ENCODE measurements around the gene STAT3.
A peak's percentile ranks its signal among the peaks of the same experiment; 100 is the strongest.
"Not testable (repeated sequence)": the region's sequence is repeated elsewhere in the genome, so short reads cannot be mapped to it uniquely, and the experiment has no call there.

Gene STAT3

DNA sequence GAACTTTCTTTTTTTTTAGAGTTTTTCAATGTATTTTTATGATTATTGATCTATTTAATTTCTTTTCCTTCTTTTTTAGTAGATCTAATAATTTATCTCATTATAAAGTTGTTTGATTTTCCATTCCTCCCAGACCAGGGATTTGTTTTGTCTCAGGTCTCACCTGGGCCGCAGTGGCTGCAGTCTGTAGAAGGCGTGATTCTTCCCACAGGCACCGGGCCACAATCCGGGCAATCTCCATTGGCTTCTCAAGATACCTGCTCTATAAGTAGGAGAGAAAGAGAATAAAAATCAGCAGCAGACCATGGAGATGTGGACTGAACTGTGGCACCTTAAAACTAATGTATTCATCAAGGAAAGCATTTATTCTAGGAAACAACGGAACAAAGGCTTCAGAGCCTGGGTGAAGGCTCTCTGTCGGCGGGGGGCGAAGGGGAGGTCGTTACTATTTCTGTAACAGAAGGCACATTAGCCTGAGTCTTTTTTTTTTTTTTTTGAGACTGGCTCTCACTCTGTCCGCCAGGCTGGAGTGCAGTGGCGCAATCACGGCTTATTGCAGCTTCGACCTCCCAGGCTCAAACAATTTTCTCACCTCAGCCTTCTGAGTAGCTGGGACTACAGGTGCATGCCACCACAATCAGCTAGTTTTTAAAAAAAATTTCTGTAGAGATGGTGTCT lies 42.7 kb downstream of the STAT3 start:
- no peak for DNase-seq

DNA sequence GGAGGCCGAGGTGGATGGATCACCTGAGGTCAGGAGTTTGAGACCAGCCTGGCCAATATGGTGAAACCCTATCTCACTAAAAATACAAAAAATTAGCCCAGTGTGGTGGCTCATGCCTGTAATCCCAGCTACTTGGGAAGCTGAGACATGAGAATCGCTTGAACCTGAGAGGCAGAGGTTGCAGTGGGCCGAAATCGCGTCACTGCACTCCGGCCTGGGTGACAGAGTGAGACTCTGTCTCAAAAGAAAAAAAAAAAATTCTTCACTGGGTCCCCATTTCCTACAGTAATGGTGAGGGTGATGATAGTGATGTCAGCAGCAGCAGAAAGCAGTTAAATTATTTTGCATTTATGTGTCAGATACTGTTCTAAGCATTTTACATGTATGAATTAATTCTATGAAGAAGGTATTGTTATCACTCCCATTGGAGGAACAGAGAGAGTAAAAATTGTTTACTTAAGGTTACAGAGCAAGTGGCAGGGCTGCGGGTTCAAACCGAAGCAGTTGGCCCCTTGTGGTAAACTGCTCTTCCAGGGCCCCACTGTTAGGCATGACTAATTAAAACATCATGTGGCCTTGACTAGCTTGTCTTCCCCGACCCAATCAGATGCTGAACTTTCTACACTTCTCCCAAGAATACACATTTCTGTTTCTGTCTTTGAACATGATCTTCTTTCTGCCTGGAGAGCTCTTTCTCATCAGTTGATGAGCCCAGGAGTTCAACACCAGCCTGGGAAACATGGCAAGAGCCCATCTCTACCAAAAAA lies 45.8 kb downstream of the STAT3 start:
- peak; percentile 84 for DNase-seq

DNA sequence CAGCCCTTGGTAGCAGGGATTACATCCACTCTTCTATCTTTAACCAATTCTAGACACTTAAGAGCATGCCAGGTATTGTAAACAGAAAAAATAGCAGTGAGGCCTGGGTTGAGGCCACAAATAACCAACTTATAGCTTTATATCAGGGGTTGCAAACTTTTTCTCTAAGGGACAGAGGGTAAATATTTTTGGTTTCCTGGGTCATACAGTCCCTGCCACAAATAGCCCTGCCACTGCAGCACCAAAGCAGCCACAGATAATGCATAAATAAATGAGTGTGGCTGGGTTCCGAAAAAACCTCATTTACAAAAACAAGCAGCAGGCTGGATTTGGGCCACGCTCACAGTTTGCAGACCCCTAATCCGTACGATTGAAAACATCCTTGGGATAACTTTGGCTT lies 46.7 kb downstream of the STAT3 start:
- no peak for DNase-seq

DNA sequence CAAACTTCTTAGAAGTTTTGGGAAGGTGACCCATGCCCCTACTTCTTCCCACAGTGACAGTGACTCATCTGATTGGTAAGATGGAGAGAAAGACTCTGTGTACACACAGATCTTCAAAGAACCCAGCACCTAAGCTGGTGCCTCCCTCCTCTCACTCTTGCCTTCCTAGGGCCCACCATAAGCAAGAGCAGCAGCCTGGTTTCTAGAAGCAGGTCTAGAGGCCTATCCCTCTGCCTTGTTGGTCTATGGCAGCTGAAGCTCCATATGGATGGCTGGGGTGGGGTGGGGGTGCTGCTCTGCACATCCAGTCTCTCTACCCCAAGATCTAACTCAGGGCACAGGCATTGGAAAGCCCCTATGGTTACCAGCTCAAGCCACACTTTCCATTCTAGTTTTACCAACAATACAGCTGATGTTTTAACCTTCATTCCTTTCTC lies 47.5 kb downstream of the STAT3 start:
- no peak for DNase-seq

DNA sequence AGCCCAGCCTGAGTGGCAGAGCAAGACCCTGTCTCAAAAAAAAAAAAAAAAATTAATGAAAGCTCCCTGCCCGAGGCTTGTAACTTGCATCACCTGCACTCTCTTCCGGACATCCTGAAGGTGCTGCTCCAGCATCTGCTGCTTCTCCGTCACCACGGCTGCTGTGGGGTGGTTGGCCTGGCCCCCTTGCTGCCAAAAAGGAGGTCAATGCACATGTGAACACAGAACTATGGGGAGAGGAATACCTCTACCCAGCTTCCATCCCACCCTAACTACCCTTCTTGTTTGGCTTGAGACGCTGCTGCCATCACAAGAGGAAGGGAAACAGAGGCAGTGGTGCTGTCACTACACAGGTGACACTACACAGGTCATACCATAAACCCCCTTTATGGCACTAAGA lies 49.0 kb downstream of the STAT3 start:
- no peak for DNase-seq

DNA sequence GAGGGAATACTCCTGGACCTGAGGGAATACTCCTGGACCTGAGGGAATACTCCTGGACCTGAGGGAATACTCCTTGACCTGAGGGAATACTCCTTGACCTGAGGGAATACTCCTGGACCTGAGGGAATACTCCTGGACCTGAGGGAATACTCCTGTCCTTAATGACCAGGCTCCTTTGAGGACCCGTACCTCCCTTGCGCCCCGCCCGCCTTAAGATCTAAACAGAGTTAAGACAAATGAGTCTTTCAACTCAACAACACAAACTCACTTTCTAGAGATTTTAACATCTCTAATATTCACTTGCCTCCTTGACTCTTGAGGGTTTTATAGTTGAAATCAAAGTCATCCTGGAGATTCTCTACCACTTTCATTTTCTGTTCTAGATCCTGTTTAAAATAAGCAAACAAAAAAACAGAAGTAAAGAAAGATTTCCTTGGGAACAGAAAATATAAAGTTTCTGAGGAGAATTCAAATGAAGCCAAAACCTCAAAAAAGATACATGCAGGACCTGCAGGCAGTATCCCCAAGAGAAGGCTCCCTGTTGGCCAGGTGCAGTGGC lies 49.7 kb downstream of the STAT3 start:
- DNase-seq = no peak

DNA sequence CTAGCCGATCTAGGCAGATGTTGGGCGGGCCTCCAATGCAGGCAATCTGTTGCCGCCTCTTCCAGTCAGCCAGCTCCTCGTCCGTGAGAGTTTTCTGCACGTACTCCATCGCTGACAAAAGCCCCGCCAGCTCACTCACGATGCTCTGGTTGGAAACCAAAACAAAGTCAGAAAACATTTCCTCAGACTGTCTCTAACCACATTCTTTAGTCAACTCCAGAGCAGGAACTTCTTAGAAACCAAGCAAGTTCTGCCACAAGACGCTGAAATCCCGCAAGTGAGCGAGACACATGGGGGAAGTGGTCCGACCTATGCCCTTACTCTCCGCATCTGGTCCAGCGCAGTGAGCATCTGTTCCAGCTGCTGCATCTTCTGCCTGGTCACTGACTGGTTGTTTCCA lies 50.8 kb downstream of the STAT3 start:
- DNase-seq = peak; percentile 48

DNA sequence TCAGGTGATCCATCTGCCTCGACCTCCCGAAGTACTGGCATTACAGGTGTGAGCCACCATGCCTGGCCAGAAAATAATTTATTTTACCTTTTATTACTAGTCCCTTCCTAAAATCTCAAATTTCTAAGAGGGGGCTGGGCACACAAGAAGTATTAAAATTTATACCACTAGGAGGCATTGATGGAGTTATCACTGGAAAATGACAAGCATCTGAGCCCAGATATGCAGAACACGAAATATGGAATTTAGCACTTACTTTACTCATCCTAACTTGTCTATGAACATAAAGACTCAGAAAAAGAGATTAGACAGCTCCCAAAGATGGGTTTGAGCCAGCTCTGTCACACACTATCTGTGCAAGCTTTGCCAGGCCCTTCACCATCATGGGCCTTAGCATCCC lies 53.6 kb downstream of the STAT3 start:
- peak; percentile 52 for DNase-seq

DNA sequence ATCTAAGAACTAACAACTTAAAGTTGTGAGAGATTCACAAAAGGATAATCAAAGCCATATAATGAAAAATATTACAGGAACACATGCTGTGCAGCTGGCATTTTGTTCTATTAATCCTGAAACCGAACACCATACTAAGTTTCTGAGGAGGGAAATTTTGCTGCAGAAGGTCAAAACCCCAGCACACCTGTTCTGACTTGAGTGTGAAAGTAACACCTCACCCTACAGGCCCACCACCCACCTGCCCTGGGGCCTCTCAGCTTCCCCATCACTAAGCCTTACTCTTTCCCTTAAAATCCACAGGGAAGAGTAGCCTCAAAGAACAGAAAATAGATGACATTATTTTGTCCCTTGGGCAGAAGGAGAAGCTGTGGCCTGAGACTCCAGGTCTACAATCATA lies 55.2 kb downstream of the STAT3 start:
- no peak for DNase-seq

DNA sequence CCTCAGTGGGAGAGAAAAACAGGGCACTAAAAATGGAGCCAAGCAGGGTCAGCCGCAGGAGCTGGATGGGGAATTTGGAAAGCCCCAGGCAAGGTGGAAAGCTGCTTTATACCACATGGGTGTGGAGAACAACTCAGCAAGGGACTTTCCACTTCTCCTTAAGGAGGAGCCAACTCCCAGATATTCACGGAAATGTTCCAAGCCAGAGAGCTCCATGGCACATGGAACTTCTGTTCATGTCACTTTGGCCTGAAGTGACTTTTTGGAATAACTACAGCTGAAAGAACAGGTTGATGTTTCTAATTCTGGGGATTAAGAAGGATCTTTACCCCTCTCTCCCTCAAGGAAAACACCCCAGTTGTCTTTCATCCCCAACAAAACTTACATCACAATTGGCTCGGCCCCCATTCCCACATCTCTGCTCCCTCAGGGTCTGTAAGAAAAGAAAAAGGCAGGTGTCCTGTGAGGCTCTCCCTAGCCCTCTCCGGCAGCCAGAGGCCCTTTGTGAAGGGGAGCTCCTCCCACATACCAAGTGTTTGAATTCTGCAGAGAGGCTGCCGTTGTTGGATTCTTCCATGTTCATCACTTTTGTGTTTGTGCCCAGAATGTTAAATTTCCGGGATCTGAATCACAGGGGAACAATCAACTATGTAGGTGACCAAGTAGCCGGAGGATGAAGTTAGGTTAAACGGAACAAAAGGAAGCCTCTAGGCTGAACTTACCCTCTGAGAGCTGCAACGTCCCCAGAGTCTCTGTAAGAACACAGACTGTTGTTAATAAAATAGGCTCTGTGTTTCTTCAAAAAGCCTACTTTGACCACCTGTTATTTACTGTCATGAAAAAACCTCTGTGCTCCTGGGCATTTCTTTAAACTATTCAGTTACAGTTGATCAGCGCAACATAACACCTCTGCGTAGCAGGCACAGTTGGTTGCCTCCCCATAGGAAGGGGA lies 58.9 kb downstream of the STAT3 start:
- no peak for DNase-seq

DNA sequence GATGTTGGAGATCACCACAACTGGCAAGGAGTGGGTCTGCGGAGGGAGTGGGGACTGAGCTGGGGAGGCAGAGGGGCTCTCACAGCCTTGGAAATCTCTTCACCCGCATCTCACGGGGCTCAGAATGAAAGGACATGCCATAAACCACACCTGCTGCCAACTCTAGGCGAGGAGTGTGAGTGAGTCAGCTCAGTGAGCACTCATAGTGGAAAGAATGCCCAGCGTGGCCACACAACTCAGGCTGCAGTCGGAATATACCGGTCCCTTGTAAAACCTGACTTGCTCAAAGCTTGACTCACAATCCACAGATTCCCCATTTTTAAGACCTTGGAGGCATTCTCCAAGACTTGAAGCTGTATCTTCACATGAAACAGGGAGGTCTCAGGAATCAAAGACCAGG lies 63.2 kb downstream of the STAT3 start:
- no peak for DNase-seq

DNA sequence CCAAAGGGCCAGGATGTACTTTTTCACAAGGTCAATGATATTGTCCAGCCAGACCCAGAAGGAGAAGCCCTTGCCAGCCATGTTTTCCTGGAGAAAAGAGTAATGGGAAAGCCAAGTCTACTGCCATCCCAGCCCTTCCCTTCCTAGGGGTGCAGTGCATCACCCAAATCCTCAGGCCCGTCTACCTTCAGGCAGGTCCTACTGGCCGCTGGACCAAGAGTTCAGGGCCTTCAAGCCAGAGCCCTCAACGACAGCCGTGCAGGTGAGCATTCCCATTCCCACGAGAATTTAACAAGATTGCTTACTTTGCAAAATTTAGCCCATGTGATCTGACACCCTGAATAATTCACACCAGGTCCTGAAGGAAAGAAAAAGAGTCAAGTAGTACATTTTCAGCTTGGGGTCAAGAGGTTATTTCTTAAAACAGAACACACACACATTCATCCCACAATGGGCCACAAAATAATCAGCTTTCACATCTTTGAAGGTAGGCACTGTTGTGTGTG lies 64.9 kb downstream of the STAT3 start:
- DNase-seq = no peak

DNA sequence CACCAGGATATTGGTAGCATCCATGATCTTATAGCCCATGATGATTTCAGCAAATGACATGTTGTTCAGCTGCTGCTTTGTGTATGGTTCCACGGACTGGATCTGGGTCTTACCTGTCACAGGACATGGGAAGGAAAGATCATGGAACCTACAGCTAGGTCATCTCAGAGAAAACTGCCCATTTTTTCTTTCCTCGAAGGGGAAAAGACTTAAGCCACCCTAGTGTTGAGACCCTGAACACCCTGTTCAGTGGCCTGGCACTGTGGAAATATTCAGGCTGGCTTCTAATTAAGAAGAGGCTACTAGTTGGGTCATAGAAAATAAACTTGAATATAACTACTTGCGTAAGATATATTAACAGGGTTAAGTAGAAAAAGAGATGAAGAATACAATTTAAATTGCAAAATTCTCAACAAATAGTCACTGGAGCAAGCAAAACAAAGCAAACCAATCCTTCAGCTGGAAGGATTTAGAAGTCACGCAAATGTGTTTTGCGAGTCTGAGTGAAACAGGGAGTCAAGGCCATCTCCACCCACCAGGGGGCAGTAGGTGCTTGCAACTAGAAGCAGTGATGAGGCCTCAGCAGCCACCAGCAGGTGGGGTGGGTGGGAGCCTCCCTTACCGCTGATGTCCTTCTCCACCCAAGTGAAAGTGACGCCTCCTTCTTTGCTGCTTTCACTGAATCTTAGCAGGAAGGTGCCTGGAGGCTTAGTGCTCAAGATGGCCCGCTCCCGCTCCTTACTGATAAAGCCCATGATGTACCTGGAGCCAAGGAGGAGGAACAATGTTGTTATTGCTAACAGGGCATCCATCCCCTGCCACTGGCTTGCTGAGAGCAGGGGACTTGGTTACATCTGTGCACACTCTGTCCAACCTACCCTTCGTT lies 65.6 kb downstream of the STAT3 start:
- peak; percentile 98 for DNase-seq

DNA sequence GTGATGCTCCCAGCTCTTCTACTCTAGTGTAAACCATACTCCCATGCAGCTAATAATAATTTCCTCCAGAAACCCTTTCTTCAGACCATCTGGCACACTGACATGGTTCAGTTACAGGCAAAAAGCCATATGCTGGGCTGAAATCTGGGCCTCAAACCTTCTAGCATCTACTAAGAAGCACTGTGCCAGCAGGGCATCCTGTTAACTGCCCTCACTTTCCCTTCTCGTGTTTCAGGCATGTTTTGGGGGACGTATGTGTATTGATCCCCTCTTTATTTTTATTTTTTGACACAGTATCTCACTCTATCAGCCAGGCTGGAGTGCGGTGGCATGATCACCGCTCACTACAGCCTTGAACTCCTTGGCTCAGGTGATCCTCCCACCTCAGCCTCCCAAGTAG lies 66.7 kb downstream of the STAT3 start:
- DNase-seq = no peak

DNA sequence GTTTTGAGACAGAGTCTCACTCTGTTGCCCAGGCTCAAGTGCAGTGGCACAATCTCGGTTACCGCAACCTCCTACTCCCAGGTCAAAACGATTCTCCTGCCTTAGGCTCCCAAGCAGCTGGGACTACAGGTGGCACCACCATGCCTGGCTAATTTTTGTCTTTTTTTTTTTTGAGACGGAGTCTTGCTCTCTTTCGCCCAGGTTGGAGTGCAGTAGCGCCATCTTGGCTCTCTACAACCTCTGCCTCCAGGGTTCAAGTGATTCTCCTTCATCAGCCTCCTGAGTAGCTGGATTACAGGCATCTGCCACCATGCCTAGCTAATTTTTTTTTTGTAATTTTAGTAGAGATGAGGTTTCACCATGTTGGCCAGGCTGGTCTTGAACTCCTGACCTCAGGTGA lies 70.3 kb downstream of the STAT3 start:
- not testable (repeated sequence) for DNase-seq

DNA sequence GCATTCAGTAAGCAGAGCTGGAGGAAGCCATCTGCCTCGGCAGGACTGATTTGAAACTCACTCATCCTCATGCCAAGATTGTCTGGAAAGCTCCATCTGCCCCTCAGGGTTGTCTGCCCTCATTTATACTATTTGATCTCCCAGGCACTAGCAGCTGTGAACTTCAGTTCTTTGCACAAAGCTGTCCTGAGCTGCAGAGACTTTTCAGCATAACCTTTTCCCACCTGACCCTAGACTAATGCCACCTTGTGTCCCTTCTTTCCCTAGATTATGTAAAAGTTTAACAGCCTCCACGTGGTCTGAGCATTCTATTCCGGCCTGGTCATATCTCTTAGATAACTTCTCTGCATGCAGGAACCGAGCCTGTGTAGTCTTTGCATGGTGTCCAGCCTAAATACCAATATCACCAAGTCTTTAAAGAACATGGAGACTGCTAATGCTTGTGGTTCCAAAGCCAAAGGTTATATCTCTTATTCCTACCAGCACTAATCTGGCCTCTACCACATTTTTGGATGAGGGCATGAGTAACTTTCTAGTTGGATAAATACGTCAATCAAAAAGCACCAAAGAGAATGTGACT lies 70.9 kb downstream of the STAT3 start:
- peak; percentile 58 for DNase-seq

DNA sequence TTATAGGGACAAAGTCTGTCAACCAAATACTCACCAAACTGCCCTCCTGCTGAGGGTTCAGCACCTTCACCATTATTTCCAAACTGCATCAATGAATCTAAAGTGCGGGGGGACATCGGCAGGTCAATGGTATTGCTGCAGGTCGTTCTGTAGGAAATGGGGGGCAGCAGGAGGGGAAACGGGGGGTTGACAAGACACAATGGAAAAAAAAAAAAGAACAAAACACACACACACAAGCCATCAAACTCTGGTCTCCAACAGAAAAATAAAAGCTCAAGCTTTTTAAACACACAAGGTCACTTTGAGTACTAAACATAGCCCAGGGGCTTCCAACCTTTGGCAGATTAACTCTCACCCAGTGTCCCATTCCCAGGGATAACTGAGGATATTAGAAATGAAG lies 71.5 kb downstream of the STAT3 start:
- DNase-seq = no peak

DNA sequence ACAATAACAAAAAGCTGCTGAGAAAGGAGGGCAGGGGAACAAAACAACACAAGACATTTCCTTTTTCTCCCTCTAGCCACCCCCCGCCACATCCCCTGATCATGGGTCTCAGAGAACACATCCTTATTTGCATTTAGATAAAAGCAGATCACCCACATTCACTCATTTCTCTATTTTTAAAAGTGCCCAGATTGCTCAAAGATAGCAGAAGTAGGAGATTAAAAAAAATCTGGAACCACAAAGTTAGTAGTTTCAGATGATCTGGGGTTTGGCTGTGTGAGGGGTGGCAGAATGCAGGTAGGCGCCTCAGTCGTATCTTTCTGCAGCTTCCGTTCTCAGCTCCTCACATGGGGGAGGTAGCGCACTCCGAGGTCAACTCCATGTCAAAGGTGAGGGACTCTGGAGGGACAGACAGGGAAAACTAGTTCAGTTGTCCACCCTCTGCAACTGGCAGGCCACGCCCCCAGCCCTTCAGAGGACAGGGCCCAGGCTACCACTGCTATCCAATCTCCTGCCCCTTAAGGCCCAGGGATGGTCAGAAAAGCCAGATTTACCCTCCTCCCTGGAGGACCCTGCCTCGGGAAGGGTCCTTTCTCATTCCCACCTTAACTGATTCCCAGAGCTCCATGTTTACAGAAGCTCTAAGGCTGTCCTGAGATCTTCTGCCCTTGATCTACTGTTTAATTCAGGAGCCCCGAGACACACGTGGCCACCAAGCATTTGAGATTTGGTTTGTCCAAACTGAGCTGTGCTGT lies 72.7 kb downstream of the STAT3 start:
- peak; percentile 74 for DNase-seq

DNA sequence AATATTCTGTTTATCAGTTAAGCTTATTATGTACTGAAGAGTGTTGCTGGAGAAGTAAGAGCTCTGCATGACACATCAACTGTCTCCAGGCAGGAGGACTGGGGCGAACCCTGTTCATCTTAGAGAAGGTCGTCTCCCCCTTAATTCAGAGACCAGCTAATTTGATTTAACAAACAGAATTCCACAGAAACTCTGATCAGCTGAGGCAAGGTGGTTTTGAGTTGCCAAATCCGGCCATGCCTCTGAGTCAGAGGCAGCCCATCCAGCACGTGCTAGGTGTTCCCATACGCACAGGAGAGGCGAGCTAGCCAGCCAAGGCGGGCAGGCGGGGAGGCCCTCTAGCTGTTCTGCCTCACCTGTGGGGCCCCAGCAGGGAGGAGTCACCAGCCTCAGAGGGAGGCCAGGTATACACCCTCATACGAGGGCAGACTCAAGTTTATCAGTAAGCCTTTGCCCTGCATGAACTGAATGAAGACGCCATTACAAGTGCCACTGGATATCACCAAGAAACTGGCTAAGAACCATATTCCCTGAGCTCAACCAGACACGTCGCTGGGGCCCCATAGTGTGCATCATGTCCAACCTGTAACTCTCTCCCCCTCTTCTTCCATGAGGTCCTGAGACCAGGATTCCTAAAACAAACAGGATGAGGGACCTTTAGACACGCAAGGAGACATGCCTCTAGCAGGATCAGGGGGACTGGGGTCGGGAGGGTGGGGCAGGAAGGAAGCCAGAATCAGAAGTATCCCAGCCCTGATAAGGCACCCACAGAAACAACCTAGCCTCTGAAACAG lies 74.3 kb downstream of the STAT3 start:
- peak; percentile 84 for DNase-seq

DNA sequence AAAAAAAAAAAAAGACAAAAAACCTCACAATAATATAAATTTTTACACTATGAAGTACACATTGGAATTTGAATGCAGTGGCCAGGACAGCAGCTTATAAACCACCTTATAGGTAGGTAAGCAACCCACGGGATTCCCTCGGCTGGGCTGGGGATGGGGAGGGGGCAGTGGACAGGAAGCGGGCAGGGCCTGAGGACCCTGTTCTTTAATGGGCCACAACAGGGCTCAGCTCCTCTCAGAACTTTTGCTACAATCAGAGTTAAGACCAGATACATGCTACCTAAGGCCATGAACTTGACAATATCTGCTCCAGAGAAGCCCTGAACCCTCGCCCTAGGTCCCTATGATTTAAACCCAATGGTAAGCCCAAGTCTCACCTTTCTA lies 74.9 kb downstream of the STAT3 start:
- no peak for DNase-seq

Data from hematopoietic multipotent progenitor cell treated with erythropoietin and hydrocortisone succinate and interleukin-3 and kit ligand, for 4 days (in vitro differentiated cells).